VCaP (cell line): ENCODE results near the gene DACH1.

ENCODE experiments used
- H3K27ac ChIP-seq: fragments of 450-650 bp; 2 replicates; pipeline ENCODE4 v1.5.1; 2017
- CTCF ChIP-seq: fragments of 450-650 bp; conservative IDR thresholded peaks from 2 replicates; pipeline ENCODE4 v1.5.1; 2017; ENCODE audit warnings: mild to moderate bottlenecking, moderate library complexity

Gene DACH1

GRCh38 chr13:71681901-71682613 is 184.9 kb downstream of the DACH1 start:
- no peak for TF ChIP-seq CTCF
- no peak overlapping the region for H3K27ac ChIP-seq

- no peak for TF ChIP-seq CTCF
- H3K27ac ChIP-seq, result no peak overlapping the region
Measured at GRCh38 chr13:71677124-71677523, 189.9 kb downstream of the DACH1 start.

- no peak for TF ChIP-seq CTCF
- H3K27ac ChIP-seq, result no peak overlapping the region
Measured at GRCh38 chr13:71672512-71672911, 194.5 kb downstream of the DACH1 start.

- no peak for TF ChIP-seq CTCF
- H3K27ac ChIP-seq, result no peak overlapping the region
Measured at GRCh38 chr13:71663431-71663830, 203.6 kb downstream of the DACH1 start.

- TF ChIP-seq CTCF, result no peak
- no peak overlapping the region for H3K27ac ChIP-seq
Measured at GRCh38 chr13:71661921-71662320, 205.1 kb downstream of the DACH1 start.

- TF ChIP-seq CTCF, result no peak
- no peak overlapping the region for H3K27ac ChIP-seq
Measured at GRCh38 chr13:71659404-71659803, 207.6 kb downstream of the DACH1 start.

GRCh38 chr13:71645467-71645866 is 221.5 kb downstream of the DACH1 start:
- no peak overlapping the region for H3K27ac ChIP-seq

More at GRCh38 chr13:71645467-71645866, 221.5 kb downstream of the DACH1 start:
- TF ChIP-seq CTCF, result no peak
